HepG2 (cell line): ENCODE data around the gene ZFPL1. TPM values are rescaled to one million over a fixed set of nuclear protein-coding genes. Genes with fewer than 3 reads are reported as not detected.

Experiments used
- ARID2 ChIP-seq: sonication (generic); formaldehyde crosslinking; IDR thresholded peaks from 2 replicates; pipeline ENCODE4 v1.8.1; 2022; ENCODE audit warnings: mild to moderate bottlenecking, missing genetic modification reagents, borderline replicate concordance
- CSRNP2 ChIP-seq: sonication (generic); formaldehyde crosslinking; conservative IDR thresholded peaks from 2 replicates; pipeline ENCODE4 v1.8.0; 2022; ENCODE audit warnings: low read depth, missing genetic modification reagents
- HNF1B ChIP-seq: sonication (generic); formaldehyde crosslinking; IDR thresholded peaks from 2 replicates; pipeline ENCODE4 v1.5.1; 2020; ENCODE audit warnings: mild to moderate bottlenecking, moderate library complexity, missing genetic modification reagents
- ISX ChIP-seq: sonication (generic); formaldehyde crosslinking; conservative IDR thresholded peaks from 2 replicates; pipeline ENCODE4 v1.5.0; 2020; ENCODE audit warnings: missing genetic modification reagents
- MXI1 ChIP-seq: IDR thresholded peaks from 3 replicates; pipeline ENCODE4 v1.6.1; 2012; ENCODE audit warnings: low read depth, low read length, inconsistent platforms, borderline replicate concordance
- RORA ChIP-seq: sonication (generic); formaldehyde crosslinking; IDR thresholded peaks from 2 replicates; pipeline ENCODE4 v1.5.0; 2020; ENCODE audit warnings: mild to moderate bottlenecking, missing genetic modification reagents, moderate library complexity
- SP2 ChIP-seq: sonication (generic); formaldehyde crosslinking; IDR thresholded peaks from 2 replicates; pipeline ENCODE4 v1.5.1; 2020; ENCODE audit warnings: mild to moderate bottlenecking, missing genetic modification reagents
- TCF7L2 ChIP-seq: IDR thresholded peaks from 2 replicates; pipeline ENCODE4 v1.6.1; 2011; ENCODE audit warnings: mild to moderate bottlenecking, low read depth, low read length, moderate library complexity
- XRCC5 ChIP-seq: fragments of 200-400 bp; formaldehyde crosslinking; optimal IDR thresholded peaks from 2 replicates; pipeline ENCODE3; 2017; ENCODE audit warnings: mild to moderate bottlenecking, low read length
- ZBTB2 ChIP-seq: sonication (generic); formaldehyde crosslinking; IDR thresholded peaks from 2 replicates; pipeline ENCODE4 v1.8.0; 2022; ENCODE audit warnings: low read depth, missing genetic modification reagents
- ZBTB34 ChIP-seq: sonication (generic); formaldehyde crosslinking; IDR thresholded peaks from 2 replicates; pipeline ENCODE4 v1.8.0; 2022; ENCODE audit warnings: mild to moderate bottlenecking, missing genetic modification reagents
- ZNF326 ChIP-seq: sonication (generic); formaldehyde crosslinking; IDR thresholded peaks from 2 replicates; pipeline ENCODE4 v1.4.0; 2020; ENCODE audit warnings: missing genetic modification reagents, borderline replicate concordance
- ZNF543 ChIP-seq: sonication (generic); formaldehyde crosslinking; IDR thresholded peaks from 2 replicates; pipeline ENCODE4 v1.4.0; 2020; ENCODE audit warnings: mild to moderate bottlenecking, missing genetic modification reagents
- ZNF567 ChIP-seq: sonication (generic); formaldehyde crosslinking; IDR thresholded peaks from 2 replicates; pipeline ENCODE4 v1.8.1; 2023; ENCODE audit warnings: mild to moderate bottlenecking, missing genetic modification reagents, borderline replicate concordance
- ZUFSP ChIP-seq: sonication (generic); formaldehyde crosslinking; IDR thresholded peaks from 2 replicates; pipeline ENCODE4 v1.9.0; 2021; ENCODE audit warnings: missing genetic modification reagents, mild to moderate bottlenecking, borderline replicate concordance
- polyA plus RNA-seq, 8 experiments: library from polyadenylated mRNA; depleted of rRNA in 3 of 8; stranded (reverse) in 7 of 8; unstranded in 1 of 8; fragments of >200 nt; fragmentation: Illumina TruSeq in 4 of 8; extraction: Trizol in 4 of 8; gene quantifications; 2 replicates each; pipeline versions ENCODE4 v1.2.1 to v1.2.3, GENCODE V29; 2011 to 2016; ENCODE audit warnings: low read depth in 4 of 8, missing spikeins in 1 of 8, mixed read lengths in 1 of 8; ENCODE audit not compliant: insufficient read depth in 1 of 8
- total RNA-seq, 5 experiments: library from RNA; depleted of rRNA; stranded (reverse); fragments of >200 nt; fragmentation: Illumina TruSeq; extraction: Trizol; gene quantifications; 2 replicates each; pipeline ENCODE4 v1.2.3, GENCODE V29; 2016; ENCODE audit warnings: low read depth in 1 of 5
- TF ChIP-seq, protein P1 (sequence below): IDR thresholded peaks from 2 replicates; pipeline ENCODE4 v1.6.1; 2016; ENCODE audit warnings: low read depth, missing genetic modification reagents, missing compliant biosample characterization

The ZFPL1 gene
- total and polyA plus RNA-seq, 2 of the 13 experiments (the other 11 are each of a cell fraction or from before 2014, with no cell fraction given): 32.2 to 56.0 TPM

DNA sequence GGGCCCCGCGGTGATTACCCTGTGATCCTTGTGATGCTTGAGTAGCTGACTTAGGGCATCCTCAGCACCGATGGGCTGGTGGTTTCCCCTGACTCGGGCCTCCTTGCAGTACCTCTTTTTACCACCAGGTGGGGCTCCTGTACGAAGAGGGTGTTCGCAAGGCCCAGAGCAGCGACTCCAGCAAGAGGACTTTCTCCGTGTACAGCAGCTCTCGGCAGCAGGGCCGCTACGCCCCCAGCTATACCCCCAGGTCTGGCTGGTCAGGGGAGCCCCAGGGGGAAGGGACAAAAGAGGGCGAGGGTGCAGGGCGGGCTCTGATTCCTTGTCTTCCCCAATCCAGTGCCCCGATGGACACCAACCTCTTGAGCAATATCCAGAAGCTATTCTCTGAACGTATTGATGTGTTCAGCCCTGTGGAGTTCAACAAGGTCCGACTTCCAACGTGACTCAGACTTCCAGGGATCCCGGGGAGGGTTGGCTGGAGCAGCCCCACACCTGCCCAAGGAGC, 26.4 kb downstream of the ZFPL1 start (continued):
- TF ChIP-seq, protein P1, sequence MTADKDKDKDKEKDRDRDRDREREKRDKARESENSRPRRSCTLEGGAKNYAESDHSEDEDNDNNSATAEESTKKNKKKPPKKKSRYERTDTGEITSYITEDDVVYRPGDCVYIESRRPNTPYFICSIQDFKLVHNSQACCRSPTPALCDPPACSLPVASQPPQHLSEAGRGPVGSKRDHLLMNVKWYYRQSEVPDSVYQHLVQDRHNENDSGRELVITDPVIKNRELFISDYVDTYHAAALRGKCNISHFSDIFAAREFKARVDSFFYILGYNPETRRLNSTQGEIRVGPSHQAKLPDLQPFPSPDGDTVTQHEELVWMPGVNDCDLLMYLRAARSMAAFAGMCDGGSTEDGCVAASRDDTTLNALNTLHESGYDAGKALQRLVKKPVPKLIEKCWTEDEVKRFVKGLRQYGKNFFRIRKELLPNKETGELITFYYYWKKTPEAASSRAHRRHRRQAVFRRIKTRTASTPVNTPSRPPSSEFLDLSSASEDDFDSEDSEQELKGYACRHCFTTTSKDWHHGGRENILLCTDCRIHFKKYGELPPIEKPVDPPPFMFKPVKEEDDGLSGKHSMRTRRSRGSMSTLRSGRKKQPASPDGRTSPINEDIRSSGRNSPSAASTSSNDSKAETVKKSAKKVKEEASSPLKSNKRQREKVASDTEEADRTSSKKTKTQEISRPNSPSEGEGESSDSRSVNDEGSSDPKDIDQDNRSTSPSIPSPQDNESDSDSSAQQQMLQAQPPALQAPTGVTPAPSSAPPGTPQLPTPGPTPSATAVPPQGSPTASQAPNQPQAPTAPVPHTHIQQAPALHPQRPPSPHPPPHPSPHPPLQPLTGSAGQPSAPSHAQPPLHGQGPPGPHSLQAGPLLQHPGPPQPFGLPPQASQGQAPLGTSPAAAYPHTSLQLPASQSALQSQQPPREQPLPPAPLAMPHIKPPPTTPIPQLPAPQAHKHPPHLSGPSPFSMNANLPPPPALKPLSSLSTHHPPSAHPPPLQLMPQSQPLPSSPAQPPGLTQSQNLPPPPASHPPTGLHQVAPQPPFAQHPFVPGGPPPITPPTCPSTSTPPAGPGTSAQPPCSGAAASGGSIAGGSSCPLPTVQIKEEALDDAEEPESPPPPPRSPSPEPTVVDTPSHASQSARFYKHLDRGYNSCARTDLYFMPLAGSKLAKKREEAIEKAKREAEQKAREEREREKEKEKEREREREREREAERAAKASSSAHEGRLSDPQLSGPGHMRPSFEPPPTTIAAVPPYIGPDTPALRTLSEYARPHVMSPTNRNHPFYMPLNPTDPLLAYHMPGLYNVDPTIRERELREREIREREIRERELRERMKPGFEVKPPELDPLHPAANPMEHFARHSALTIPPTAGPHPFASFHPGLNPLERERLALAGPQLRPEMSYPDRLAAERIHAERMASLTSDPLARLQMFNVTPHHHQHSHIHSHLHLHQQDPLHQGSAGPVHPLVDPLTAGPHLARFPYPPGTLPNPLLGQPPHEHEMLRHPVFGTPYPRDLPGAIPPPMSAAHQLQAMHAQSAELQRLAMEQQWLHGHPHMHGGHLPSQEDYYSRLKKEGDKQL (CRISPR knock-in tag): no peak
- TF ChIP-seq HNF1B (CRISPR knock-in tag) (peak; percentile 17; the same call in 1 of the 2 replicates), SP2 (CRISPR knock-in tag) (no peak), ZNF326 (CRISPR knock-in tag) (no peak), ZNF543 (CRISPR knock-in tag) (no peak), ISX (CRISPR knock-in tag) (no peak), TCF7L2 (no peak), MXI1 (peak; percentile 69; the same call in 1 of the 3 replicates), ZBTB34 (no peak), XRCC5 (peak; percentile 32), ZNF567 (CRISPR knock-in tag) (no peak), ZBTB2 (CRISPR knock-in tag) (no peak), ZUFSP (no peak), RORA (no peak), CSRNP2 (CRISPR knock-in tag) (no peak), ARID2 (CRISPR knock-in tag) (no peak)
